ENCODE results near the gene CUEDC2.

The CUEDC2 gene

GRCh38 chr10:102389894-102390293, 42.5 kb downstream of the CUEDC2 start:
- H3K9me3 ChIP-seq (ENCODE audit: low read length), result no peaks in the 10 kb centered on the region
- H3K9ac ChIP-seq (ENCODE audit: low read length), result no peak overlapping the region
- no peaks in the 10 kb centered on the region for H3K36me3 ChIP-seq (ENCODE audit: insufficient read depth, low read length)
- H3K4me1 ChIP-seq (ENCODE audit: insufficient read depth, low read length), result peaks cover 3% of the 10 kb centered on the region
- H3K27me3 ChIP-seq (ENCODE audit: control insufficient read depth in 1 of 2, insufficient read depth in 2 of 2, low read length in 2 of 2), result no peaks in the 10 kb centered on the region
- no peak overlapping the region for H3K27ac ChIP-seq (ENCODE audit: low read depth, low read length)
- no peak overlapping the region for H3K4me3 ChIP-seq (ENCODE audit: low read depth in 1 of 2, low read length in 2 of 2)

- H3K9me3 ChIP-seq (ENCODE audit: low read length), result no peaks in the 10 kb centered on the region
- no peaks in the 10 kb centered on the region for H3K27me3 ChIP-seq (ENCODE audit: control insufficient read depth in 1 of 2, insufficient read depth in 2 of 2, low read length in 2 of 2)
- no peak overlapping the region for H3K27ac ChIP-seq (ENCODE audit: low read depth, low read length)
- H3K9ac ChIP-seq (ENCODE audit: low read length), result no peak overlapping the region
- H3K36me3 ChIP-seq (ENCODE audit: insufficient read depth, low read length), result peaks cover 22% of the 10 kb centered on the region
- no peak overlapping the region for H3K4me3 ChIP-seq (ENCODE audit: low read depth in 1 of 2, low read length in 2 of 2)
- H3K4me1 ChIP-seq (ENCODE audit: insufficient read depth, low read length), result no peaks in the 10 kb centered on the region
Measured at GRCh38 chr10:102384606-102385429, 47.6 kb downstream of the CUEDC2 start.

DNA sequence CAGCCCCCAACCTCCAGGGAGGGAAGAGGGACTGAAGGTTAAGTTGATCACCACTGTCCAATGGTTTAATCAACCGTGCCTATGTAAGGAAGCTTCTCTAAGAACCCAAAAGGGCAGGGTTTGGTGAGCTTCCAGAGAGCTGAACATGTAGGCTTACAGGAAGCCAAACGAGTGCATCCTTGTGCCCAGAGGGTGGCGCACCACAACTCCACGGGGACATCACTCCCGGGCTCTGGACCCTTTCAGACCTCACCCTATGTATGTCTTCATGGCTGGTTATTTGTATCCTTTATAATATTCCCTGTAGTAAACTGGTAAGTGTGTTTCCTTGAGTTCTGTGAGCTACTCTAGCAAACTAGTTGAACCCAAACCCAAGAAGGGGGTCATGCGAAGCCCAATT, 48.3 kb downstream of the CUEDC2 start:
- Histone ChIP-seq H3K9ac (ENCODE audit: low read length) (no peak overlapping the region), H3K36me3 (ENCODE audit: insufficient read depth, low read length) (peaks cover 30% of the 10 kb centered on the region), H3K4me1 (ENCODE audit: insufficient read depth, low read length) (no peaks in the 10 kb centered on the region), H3K9me3 (ENCODE audit: low read length) (no peaks in the 10 kb centered on the region), H3K4me3 (ENCODE audit: low read depth in 1 of 2, low read length in 2 of 2) (no peak overlapping the region), H3K27ac (ENCODE audit: low read depth, low read length) (no peak overlapping the region), H3K27me3 (ENCODE audit: control insufficient read depth in 1 of 2, insufficient read depth in 2 of 2, low read length in 2 of 2) (no peaks in the 10 kb centered on the region)

- no peaks in the 10 kb centered on the region for H3K27me3 ChIP-seq (ENCODE audit: control insufficient read depth in 1 of 2, insufficient read depth in 2 of 2, low read length in 2 of 2)
- no peaks in the 10 kb centered on the region for H3K4me1 ChIP-seq (ENCODE audit: insufficient read depth, low read length)
- H3K9ac ChIP-seq (ENCODE audit: low read length), result no peak overlapping the region
- no peak overlapping the region for H3K27ac ChIP-seq (ENCODE audit: low read depth, low read length)
- H3K36me3 ChIP-seq (ENCODE audit: insufficient read depth, low read length), result peaks cover 34% of the 10 kb centered on the region
- H3K9me3 ChIP-seq (ENCODE audit: low read length), result no peaks in the 10 kb centered on the region
- H3K4me3 ChIP-seq (ENCODE audit: low read depth in 1 of 2, low read length in 2 of 2), result no peak overlapping the region
Measured at GRCh38 chr10:102382871-102383270, 49.5 kb downstream of the CUEDC2 start.

GRCh38 chr10:102381983-102382382, 50.4 kb downstream of the CUEDC2 start:
- no peaks in the 10 kb centered on the region for H3K9me3 ChIP-seq (ENCODE audit: low read length)
- H3K27ac ChIP-seq (ENCODE audit: low read depth, low read length), result no peak overlapping the region
- no peak overlapping the region for H3K9ac ChIP-seq (ENCODE audit: low read length)
- no peaks in the 10 kb centered on the region for H3K4me1 ChIP-seq (ENCODE audit: insufficient read depth, low read length)
- peaks cover 35% of the 10 kb centered on the region for H3K36me3 ChIP-seq (ENCODE audit: insufficient read depth, low read length)
- no peaks in the 10 kb centered on the region for H3K27me3 ChIP-seq (ENCODE audit: control insufficient read depth in 1 of 2, insufficient read depth in 2 of 2, low read length in 2 of 2)
- H3K4me3 ChIP-seq (ENCODE audit: low read depth in 1 of 2, low read length in 2 of 2), result no peak overlapping the region

DNA sequence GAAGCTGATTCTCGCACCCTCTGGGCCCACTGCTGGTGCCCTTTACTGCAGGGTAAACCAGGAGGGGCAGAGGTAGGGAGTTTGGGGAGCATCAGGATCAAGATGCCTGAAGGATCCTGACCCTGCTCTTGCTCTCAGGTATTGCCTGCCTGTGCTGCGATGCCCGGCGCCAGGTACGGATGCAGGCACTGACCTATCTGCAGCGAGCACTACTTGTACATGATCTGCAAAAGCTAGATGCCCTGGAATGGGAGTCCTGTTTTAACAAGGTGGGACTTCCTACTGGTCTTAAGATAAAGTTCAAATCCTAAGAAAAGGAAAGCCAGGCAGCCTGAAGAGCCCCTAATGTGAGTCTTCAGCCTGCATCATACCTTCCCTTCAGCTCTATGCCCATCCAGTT, 53.0 kb downstream of the CUEDC2 start:
- no peak overlapping the region for H3K27ac ChIP-seq (ENCODE audit: low read depth, low read length)
- no peaks in the 10 kb centered on the region for H3K4me1 ChIP-seq (ENCODE audit: insufficient read depth, low read length)
- no peaks in the 10 kb centered on the region for H3K9me3 ChIP-seq (ENCODE audit: low read length)
- no peak overlapping the region for H3K4me3 ChIP-seq (ENCODE audit: low read depth in 1 of 2, low read length in 2 of 2)
- no peak overlapping the region for H3K9ac ChIP-seq (ENCODE audit: low read length)
- no peaks in the 10 kb centered on the region for H3K27me3 ChIP-seq (ENCODE audit: control insufficient read depth in 1 of 2, insufficient read depth in 2 of 2, low read length in 2 of 2)
- peaks cover 56% of the 10 kb centered on the region for H3K36me3 ChIP-seq (ENCODE audit: insufficient read depth, low read length)

GRCh38 chr10:102376901-102377300, 55.5 kb downstream of the CUEDC2 start:
- Histone ChIP-seq H3K4me3 (ENCODE audit: low read depth in 1 of 2, low read length in 2 of 2) (no peak overlapping the region), H3K9ac (ENCODE audit: low read length) (no peak overlapping the region), H3K27ac (ENCODE audit: low read depth, low read length) (no peak overlapping the region), H3K9me3 (ENCODE audit: low read length) (no peaks in the 10 kb centered on the region), H3K27me3 (ENCODE audit: control insufficient read depth in 1 of 2, insufficient read depth in 2 of 2, low read length in 2 of 2) (no peaks in the 10 kb centered on the region), H3K36me3 (ENCODE audit: insufficient read depth, low read length) (peaks cover 69% of the 10 kb centered on the region), H3K4me1 (ENCODE audit: insufficient read depth, low read length) (no peaks in the 10 kb centered on the region)

- Histone ChIP-seq H3K4me1 (ENCODE audit: insufficient read depth, low read length) (no peaks in the 10 kb centered on the region), H3K9me3 (ENCODE audit: low read length) (no peaks in the 10 kb centered on the region), H3K27me3 (ENCODE audit: control insufficient read depth in 1 of 2, insufficient read depth in 2 of 2, low read length in 2 of 2) (no peaks in the 10 kb centered on the region), H3K27ac (ENCODE audit: low read depth, low read length) (no peak overlapping the region), H3K9ac (ENCODE audit: low read length) (no peak overlapping the region), H3K36me3 (ENCODE audit: insufficient read depth, low read length) (peaks cover 73% of the 10 kb centered on the region), H3K4me3 (ENCODE audit: low read depth in 1 of 2, low read length in 2 of 2) (no peak overlapping the region)
Measured at GRCh38 chr10:102375867-102376266, 56.5 kb downstream of the CUEDC2 start.

GRCh38 chr10:102375250-102375649, 57.1 kb downstream of the CUEDC2 start:
- Histone ChIP-seq H3K36me3 (ENCODE audit: insufficient read depth, low read length) (peaks cover 73% of the 10 kb centered on the region), H3K4me3 (ENCODE audit: low read depth in 1 of 2, low read length in 2 of 2) (no peak overlapping the region), H3K27me3 (ENCODE audit: control insufficient read depth in 1 of 2, insufficient read depth in 2 of 2, low read length in 2 of 2) (no peaks in the 10 kb centered on the region), H3K27ac (ENCODE audit: low read depth, low read length) (no peak overlapping the region), H3K4me1 (ENCODE audit: insufficient read depth, low read length) (no peaks in the 10 kb centered on the region), H3K9ac (ENCODE audit: low read length) (no peak overlapping the region), H3K9me3 (ENCODE audit: low read length) (no peaks in the 10 kb centered on the region)

Data from muscle layer of colon (tissue), 2 donors.